Measurements from ENCODE around the gene IFRD2. TPM values are rescaled to one million over a fixed set of nuclear protein-coding genes. Genes with fewer than 3 reads are reported as not detected.
A peak's percentile ranks its signal among the peaks of the same experiment; 100 is the strongest.
"Not testable (repeated sequence)": the region's sequence is repeated elsewhere in the genome, so short reads cannot be mapped to it uniquely, and the experiment has no call there.

IFRD2 gene
- polyA plus RNA-seq, 10 donors = 32.0 to 54.6 (median 50.2) TPM

DNA sequence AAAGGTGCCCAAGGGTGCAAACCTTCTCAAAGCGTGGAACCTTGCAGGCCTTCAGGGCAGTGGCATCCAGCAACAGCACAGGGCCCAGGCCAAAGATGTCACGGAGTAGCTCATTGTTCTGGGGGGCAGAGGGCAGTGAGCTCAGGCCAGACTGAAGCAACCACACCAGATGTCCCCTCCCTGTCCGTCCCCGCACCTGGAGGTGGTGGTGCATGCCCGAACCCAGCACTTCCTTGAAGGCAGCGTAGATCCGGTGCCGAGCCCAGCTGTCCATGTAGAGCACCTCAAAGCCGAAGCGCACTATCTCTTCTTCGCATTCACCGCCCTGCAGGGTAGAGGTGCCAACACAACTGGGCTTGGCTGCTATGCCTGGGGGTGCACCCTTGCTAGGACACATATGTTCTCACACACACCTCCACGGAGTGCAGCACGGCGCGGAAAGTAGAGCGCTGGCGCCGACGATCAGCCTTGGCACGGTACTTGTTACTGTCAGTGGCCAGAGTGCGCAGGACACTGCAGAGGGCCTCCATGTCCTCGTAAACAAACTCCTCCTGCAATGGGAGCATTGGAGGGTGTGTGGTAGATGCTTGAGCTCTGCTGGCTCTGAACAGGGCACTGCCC, 3.7 kb downstream of the IFRD2 start:
- DNase-seq = no peak

DNA sequence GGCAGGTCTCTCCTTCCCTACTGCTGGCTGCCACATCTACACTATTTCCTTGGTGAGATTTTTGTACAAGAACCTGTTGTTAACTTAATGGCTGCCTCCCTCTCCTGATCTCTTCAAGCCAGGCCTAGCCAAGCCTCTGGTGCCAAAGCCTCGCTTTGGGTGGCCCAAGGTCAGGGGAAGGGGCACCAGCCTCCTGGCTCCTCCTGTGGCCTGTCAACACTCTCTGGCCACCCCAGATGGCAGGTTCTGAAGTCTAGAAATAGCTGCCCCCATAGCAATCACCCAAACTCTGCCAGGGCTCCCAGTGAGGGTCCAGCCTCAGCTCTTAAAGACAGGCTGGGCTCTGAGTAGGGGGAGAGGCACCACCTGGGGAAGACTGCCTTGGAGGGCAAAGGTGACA, 5.0 kb downstream of the IFRD2 start:
- DNase-seq = no peak

DNA sequence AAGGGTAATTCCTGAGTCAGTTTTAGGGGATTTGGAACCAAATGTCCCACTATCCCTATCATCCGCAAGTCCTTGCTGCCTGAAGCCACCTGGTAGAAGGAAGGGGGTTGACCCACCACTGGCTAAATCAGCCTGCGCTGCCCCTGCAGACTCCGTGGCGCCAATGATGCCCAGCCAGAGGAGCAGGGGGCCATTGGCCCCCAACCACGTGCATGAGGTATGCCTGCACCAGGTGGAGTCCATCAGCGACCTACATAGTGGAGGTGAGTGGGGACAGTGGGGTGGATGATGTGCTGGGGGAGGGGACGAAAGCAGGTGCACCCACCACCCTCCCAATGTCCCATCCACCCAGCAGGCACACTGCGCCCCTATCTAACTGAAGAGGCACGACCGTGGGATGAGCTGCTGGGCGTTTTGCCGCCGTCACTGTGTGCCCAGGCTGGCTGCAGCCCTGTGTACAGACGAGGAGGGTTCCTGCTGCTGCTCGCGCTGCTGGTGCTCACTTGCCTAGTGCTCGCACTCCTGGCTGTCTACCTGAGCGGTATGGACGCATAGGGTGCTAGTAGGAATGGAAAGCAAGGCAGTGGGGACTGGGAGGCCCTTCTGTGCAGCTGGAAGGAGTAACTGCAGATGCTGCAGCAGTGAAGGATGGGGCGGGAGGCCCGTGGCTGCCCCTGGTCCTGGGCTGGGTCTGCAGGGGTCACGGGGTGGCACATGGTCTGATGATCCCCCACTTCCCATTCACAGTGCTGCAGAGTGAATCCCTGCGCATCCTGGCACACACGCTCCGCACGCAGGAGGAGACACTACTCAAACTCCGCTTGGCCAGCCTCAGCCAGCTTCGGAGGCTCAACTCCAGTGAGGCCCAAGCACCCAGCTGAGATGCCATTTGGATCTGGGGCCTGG, 5.7 kb downstream of the IFRD2 start:
- no peak for DNase-seq

DNA sequence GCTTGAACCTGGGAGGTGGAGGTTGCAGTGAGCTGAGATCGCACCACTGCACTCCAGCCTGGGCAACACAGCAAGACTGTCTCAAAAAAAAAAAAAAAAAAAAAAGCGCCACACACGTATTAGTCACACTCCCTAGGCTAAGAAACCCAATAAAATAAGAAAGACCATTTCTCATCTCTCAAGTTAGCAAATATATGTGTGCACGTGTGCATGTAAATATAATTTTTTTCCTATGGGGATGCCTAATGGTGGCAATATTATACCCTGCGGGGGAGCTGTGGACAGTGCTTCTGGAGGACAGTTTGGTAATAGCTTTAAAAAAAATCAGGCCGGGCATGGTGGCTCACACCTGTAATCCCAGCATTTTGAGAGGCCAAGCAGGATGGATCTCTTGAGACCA, 8.1 kb downstream of the IFRD2 start:
- DNase-seq = not testable (repeated sequence)

DNA sequence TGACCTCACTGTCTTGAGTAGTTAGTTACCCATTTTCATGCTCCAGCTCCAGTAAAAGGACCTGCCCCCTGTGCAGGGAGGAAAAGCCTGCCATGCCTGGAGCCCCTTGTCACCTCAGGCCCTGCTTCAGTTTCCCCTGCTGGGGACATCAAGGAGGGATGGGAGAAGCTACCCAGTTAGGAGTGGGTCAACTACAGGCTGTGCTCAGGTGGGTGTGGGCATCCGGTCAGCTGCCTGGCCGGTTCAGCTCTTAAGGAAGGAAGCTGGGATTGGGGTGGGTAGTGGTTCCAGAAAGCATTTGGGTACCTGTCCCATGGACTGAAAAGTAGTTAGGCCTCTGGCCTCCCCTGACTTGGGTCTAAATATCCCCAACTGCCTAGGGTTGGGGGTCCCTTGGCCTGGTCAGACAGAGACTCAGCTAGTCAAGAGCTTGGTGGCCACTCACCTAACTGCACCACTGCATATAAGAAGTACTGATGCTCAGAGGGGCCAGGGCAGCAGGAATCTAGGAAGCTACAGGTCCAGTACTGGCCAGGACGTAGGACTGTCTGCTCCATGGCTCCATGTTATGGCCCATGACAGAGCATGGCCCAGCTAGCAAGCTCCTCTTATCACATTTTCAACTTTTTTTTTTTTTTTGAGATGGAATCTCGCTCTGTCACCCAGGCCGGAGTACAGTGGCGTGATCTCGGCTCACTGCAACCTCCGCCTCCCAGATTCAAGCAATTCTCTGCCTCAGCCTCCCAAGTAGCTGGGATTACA, 12.8 kb downstream of the IFRD2 start:
- no peak for DNase-seq

DNA sequence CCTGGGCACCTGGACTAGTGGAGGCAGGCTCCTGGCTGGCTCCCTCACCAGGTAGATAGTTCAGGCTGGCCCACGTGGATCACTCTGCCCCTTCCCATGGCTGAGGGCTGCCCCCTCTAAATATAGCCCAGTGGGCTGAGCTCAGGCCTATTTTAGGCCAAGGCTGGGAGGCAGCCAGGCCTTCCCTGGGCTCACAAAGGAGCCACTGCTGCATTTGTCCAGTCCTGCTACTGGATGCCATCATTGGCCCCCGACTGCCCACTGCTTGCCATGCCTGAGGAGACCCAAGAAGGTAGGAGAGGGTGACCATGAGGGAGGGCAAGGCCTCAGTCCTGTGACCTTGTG, 13.4 kb downstream of the IFRD2 start, which contains the start of gene LSMEM2:
Gene LSMEM2 (plus strand): TSS at position 208 of the 345 bp plus-strand sequence. CDS start 27 bp downstream, at position 235.
- peak in 1 of 3 donors; percentile 44 for DNase-seq

DNA sequence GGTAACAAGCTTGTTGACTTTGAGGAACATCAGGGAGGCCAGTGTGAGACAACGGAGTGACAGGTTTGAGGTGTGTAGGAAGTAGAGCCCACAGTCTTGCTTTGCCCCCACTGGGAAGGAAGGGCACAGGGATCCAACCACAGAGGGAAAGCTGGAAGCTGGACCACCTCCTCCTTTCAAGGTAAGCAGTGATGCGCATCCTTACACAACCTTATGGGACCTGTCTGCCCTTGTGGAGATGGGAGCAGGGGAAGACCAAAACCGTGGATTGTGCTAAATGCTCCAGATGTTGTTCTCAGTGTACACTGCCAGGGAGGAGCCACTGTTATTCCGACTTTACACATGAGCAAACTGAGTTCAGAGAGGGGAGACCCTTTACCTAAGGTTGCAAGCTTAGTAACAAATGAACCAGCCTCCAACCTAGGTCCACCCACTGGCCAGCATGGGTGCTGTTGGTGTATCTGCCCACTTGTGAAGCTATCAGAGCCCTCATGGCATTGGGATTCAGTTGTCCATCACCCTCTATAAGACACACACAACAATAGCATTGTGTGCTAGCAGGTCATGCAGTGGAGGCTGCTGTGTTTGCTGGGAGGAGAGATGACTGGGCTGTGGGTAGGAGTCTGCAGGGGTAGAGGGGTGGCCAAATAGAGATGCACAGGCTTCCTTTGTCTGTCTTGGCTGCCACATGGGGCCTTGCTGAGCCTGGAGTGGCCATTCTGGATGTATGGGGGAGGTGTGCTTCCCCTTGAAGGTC, 13.9 kb downstream of the IFRD2 start:
- no peak for DNase-seq

DNA sequence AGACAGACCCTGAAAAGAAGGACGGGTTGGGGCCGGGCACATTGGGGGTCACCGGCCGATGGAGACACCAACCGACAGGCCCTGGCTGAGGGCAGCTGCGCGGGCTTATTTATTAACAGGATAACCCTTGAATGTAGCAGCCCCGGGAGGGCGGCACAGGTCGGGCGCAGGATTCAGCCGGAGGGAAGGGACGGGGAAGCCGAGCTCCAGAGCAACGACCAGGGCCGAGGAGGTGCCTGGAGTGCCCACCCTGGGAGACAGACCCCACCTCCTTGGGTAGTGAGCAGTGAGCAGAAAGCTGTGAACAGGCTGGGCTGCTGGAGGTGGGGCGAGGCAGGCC, 15.5 kb downstream of the IFRD2 start:
- no peak for DNase-seq

DNA sequence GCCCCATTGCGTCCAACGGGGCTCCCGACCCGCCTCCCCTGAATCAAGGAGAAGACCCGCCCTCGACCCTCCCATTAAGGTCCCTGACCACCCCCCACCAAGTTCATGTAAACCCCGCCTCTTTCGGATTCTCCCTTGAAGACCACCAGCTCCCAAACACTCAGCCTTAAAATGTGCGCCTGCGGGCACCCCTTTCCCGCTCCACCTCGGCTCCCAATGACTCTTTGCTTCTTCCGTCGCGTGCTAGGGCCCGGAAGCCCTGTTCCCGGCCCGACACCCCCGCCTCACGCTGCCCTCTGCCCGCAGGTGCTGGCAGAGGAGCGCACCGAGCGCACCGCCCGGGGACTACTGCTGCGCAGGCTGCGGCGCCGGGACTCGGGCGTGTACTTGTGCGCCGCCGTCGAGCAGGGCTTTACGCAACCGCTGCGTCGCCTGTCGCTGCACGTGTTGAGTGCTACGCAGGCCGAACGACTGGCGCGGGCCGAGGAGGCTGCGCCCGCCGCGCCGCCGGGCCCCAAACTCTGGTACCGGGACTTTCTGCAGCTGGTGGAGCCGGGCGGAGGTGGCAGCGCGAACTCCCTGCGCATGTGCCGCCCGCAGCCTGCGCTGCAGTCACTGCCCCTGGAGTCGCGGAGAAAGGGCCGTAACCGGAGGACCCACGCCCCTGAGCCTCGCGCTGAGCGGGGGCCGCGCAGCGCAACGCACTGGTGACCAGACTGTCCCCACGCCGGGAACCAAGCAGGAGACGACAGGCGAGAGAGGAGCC, 16.1 kb downstream of the IFRD2 start:
- peak in 1 of 3 donors; percentile 39 for DNase-seq

DNA sequence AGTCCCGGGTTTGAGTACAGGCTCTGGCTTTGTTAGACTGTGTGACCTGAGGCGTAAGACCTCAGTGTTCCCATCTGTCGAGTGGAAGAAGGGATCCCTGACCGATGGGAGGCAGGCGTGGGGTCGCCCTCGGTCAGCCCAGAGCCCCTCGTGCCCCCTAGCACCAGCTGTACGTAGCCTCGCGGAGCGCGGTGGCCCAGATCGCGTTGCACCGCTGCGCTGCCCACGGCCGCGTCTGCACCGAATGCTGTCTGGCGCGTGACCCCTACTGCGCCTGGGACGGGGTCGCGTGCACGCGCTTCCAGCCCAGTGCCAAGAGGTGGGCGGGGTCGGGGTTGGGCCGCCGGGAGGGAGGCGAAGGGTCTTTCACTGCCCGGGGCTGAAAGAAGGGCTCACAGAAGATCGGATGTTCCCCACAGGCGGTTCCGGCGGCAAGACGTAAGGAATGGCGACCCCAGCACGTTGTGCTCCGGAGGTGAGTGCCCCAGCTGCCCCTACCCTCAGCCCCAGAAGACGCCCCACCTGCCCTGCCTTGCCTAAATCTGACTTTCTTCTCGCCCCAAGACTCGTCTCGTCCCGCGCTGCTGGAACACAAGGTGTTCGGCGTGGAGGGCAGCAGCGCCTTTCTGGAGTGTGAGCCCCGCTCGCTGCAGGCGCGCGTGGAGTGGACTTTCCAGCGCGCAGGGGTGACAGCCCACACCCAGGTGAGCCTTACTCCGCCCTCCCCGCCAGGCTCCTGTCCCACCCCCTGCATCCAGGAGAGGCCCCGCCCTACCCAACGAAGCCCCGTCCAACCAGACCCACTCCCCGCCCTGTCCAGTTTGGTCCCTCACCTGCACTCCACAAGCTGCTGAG, 16.9 kb downstream of the IFRD2 start:
- peak in 1 of 3 donors; percentile 33 for DNase-seq

DNA sequence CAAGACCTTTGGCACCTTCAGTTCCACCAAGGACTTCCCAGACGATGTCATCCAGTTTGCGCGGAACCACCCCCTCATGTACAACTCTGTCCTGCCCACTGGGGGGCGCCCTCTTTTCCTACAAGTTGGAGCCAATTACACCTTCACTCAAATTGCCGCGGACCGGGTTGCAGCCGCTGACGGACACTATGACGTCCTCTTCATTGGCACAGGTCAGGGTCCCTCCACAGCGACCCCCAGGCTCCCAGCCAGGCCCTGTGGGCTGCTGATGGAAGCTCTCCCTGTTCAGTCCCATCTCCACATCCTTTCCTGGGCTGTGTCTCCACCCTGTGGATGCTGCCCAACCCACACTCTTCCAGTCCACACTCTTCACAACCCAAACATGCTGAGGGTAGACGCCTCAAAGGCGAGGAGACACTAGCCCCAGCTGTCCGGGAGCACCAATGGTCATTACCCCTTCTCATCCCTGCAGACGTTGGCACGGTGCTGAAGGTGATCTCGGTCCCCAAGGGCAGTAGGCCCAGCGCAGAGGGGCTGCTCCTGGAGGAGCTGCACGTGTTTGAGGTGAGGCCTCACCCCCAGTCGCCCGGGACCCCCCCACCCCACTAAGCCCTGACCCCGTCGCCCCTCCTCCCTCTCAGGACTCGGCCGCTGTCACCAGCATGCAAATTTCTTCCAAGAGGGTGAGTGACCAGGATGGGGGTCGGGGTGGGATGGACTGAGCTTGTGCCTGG, 17.7 kb downstream of the IFRD2 start:
- peak in 1 of 3 donors; percentile 61 for DNase-seq

DNA sequence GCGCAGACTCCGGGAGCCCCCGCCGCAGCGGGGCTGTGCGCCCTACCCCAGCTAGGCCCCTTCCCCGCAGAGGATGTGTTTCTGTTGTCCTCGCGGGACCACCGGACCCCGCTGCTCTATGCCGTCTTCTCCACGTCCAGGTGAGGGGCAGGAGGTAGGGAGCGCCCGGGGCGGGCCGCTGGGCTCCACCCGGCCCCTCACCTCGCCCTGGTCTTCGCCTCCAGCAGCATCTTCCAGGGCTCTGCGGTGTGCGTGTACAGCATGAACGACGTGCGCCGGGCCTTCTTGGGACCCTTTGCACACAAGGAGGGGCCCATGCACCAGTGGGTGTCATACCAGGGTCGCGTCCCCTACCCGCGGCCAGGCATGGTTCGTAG, 18.6 kb downstream of the IFRD2 start:
- no peak for DNase-seq

DNA sequence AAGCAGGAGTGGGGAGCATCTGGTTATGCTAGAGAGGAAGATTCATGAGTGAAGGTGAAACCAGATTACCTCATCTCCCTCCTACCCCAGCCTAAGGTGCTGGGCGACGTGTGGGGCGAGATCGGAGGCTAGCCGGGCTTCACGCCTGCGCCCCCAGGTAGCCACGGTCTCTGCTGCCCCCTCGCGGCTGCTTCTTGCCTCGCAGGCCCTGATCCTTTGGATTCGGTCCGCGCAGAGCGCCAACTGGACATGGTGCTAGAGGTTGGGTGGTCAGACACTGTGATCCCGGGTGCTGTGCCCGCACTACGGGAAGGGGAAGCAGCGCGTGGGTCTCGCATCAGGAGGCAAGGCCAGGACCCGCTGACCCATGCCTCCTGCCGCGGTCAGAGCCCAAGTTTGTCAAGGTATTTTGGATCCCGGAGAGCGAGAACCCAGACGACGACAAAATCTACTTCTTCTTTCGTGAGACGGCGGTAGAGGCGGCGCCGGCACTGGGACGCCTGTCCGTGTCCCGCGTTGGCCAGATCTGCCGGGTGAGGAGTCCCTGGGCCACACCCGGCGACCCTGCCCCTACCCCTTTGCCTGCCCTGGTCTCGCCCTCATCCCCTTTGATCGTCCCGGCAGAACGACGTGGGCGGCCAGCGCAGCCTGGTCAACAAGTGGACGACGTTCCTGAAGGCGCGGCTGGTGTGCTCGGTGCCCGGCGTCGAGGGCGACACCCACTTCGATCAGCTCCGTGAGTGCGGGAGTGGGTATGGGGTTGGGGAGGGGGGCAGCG, 19.1 kb downstream of the IFRD2 start:
- peak; percentile 64 to 92 (median 86) for DNase-seq

DNA sequence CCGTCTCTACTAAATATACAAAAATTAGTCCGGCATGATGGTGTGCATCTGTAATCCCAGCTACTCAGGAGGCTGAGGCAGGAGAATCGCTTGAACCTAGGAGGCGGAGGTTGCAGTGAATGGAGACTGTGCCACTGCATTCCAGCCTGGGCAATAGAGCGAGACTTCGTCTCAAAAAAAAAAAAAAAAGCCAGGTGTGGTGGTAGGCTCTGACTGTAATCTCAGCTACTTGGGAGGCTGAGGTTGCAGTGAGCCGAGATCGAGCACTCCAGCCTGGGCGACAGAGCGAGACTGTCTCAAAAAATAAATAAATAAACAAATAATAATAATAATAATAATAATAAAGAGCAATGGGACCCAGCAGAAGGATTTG, 19.7 kb downstream of the IFRD2 start:
- not testable (repeated sequence) for DNase-seq

DNA sequence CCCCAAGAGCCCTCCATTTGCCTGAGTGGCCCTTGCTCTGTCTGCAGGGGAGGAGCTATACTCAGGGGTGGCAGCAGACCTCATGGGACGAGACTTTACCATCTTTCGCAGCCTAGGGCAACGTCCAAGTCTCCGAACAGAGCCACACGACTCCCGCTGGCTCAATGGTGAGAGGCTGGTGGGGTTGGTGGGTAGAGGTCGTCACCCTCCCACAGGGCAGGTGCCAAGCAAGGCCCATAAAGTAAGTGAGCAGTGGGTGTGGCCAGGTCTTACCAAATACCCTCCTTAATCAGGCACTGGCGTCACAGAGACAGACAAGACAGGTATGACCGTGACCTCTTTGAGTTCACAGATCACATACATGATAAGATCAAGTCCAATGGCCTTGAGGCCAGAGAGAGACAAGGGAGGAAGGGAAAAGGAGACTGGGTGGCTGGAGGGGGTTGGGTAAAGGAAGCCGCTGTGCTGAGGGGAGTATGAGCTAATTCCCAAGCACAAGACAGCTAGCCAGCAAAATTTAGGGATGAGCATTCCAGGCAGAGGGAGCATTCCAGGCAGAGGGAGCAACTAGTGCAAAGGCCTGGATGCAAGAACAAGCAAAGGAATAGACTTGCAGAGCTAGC, 20.8 kb downstream of the IFRD2 start:
- peak in 1 of 3 donors; percentile 46 for DNase-seq

DNA sequence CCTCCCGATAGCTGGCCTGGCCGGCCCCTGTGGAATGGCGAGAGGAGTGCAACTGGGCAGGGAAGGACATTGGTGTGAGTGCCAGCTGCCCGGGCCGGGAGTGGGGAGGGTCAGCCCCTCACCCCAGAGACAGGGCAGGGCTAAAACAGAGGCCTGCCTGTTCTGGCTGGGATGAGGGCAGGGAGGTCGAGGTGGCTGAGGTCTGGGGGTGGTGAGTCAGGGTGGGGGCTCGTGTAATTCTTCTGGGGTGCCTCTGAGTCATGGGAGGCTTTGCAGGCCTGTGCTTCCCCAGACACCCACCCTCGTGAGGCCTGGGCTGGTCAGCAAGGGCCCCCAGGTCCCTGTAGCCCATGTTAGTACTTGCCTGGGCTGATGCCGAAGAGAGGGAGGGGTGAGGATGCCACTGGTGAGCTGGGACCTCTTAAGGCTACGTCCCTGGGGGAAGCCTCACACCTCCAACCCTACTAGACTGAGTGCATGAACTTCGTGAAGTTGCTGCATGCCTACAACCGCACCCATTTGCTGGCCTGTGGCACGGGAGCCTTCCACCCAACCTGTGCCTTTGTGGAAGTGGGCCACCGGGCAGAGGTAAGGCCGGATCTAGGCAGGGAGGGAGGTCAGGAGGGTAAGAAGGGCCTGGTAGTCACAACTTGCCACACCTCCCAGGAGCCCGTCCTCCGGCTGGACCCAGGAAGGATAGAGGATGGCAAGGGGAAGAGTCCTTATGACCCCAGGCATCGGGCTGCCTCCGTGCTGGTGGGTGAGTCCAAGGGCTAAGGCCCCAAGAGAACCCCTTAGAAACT, 21.6 kb downstream of the IFRD2 start:
- no peak for DNase-seq

DNA sequence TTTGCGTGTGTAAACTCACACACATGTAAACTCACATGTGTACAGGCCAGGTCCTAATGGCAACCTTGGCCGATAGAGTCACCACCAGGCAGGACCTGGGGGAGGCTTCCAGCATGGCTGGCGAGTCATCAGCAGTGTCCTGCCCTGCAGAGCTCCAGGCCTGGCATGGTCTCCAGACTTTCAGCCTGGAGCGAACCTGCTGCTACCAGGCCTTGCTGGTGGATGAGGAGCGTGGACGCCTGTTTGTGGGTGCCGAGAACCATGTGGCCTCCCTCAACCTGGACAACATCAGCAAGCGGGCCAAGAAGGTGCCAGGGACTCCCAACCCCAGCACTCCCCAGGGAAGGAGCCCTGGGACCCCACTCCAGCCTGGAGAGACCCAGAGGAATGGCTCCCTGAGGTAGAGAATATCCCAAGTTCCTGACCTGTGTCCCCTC, 22.2 kb downstream of the IFRD2 start:
- no peak for DNase-seq

Data from muscle of back (tissue), 11 donors.